GM21717 (cell line): ENCODE results near the gene AARSD1.
A peak's percentile ranks its signal among the peaks of the same experiment; 100 is the strongest.
"Not testable (repeated sequence)": the region's sequence is repeated elsewhere in the genome, so short reads cannot be mapped to it uniquely, and the experiment has no call there.

ENCODE experiments used
- ATAC-seq: cut with Tn5 transposase; IDR thresholded peaks from one replicate; pipeline ENCODE4 v1.9.1; 2021; ENCODE audit warnings: mild to moderate bottlenecking, moderate library complexity; ENCODE audit not compliant: unreplicated experiment

AARSD1 gene, protein sequence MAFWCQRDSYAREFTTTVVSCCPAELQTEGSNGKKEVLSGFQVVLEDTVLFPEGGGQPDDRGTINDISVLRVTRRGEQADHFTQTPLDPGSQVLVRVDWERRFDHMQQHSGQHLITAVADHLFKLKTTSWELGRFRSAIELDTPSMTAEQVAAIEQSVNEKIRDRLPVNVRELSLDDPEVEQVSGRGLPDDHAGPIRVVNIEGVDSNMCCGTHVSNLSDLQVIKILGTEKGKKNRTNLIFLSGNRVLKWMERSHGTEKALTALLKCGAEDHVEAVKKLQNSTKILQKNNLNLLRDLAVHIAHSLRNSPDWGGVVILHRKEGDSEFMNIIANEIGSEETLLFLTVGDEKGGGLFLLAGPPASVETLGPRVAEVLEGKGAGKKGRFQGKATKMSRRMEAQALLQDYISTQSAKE

DNA sequence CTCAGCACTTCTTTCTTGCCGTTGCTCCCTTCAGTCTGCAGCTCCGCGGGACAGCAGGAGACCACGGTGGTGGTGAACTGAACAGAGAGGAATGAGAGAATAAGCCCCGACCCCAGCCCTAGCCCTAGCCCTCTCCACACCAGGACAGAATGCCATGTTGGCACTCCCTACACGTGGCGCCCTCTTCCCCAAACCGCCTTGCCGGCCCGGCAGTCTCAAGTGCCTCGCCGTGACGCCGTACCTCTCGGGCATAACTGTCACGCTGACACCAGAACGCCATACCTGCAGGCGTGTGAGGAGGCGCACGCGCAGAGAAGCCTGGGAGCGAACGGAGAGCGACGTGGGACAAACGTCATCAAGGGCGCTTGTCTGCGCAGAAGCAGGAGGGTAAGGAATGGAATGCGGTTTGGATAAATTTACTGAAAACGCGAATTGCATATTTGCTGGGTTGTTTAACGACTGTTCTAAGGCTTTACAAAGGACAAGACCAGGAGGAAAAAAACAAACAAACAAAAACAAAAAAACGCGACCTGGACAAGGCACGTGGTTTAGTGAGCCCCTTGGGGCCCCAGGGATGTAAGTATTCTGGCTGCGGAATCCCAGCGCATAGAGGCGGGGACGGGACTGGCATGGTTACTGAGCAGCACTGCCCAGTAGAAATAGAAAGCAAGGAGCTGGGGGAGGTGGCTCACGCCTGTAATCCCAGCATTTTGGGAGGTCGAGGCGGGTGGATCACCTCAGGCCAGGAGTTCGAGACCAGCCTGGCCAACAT lies at the start of gene AARSD1:
Gene AARSD1 (minus strand): TSS at position 294 of the 772 bp plus-strand sequence. CDS start 14 bp downstream, at position 280.
- ATAC-seq: peak; percentile 87

DNA sequence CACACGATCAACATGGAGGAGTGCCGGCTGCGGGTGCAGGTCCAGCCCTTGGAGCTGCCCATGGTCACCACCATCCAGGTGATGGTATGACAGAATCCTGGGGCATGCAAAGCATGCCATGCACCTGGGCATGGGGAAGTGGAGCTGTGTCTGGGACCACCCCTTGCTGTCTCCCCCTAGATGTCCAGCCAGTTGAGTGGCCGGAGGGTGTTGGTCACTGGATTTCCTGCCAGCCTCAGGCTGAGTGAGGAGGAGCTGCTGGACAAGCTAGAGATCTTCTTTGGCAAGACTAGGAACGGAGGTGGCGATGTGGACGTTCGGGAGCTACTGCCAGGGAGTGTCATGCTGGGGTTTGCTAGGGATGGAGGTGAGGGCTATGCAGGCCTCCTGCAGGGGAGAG lies 49.0 kb upstream of the AARSD1 start:
- no peak for ATAC-seq

DNA sequence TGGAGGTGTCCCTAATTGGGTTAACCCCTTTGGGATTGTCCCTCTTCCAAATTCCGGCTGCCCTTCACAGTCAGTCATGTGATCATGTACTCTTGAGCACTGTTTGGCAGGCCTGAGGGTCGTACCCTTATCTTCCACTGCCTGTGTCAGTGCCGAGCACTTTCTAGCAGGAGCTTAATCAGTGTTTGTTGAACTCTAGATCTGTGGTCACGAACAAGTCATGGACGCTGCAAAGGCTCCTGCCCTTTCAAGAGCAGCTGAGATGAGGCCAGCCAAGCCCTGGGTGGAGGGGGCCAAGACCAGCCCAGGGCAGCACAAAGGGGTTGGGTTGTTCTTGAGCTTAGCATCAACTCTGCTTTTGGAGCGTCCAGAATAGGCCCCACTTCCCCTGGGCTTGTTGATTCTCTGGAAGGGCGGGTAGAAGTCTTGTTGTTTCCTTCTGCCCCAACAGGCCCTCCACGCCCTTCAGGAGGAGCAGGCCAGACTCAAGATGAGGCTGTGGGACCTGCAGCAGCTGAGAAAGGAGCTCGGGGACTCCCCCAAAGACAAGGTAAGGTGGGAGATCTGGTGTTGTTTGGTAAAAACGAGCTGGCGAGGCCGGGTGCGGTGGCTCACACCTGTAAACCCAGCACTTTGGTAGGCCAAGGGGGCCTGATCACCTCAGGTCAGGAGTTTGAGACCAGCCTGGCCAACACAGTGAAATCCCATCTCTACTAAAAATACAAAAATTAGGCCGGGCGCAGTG lies 47.6 kb upstream of the AARSD1 start:
- ATAC-seq: no peak

DNA sequence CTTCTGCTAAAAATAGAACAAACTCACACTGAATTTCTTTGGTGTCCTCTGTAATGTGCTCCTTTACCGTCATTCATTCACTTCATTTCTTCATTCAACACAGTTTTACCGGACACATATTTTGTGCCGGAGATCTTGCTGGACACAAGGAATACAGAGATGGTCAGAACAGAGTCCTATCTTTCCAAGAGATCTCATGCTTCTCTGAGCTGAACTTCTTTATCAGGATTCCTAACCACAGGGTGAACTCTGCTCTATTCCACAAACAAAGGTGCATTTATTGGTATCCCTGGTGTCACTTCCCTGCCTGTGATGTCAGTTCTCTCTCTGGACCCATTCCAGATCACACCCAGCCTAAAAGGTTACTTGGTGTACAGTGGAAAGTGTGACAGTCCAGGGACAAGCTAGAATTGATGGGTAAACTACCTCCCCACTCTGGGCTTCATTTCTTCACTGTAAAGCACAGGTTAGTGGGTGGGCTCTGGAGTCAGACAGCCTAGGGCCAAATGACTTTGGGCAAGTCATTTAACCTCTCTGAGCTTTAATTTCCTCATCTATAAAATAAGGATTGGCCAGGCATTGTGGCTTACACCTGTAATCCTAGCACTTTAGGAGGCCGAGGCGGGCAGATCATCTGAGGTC lies 46.5 kb upstream of the AARSD1 start:
- no peak for ATAC-seq

DNA sequence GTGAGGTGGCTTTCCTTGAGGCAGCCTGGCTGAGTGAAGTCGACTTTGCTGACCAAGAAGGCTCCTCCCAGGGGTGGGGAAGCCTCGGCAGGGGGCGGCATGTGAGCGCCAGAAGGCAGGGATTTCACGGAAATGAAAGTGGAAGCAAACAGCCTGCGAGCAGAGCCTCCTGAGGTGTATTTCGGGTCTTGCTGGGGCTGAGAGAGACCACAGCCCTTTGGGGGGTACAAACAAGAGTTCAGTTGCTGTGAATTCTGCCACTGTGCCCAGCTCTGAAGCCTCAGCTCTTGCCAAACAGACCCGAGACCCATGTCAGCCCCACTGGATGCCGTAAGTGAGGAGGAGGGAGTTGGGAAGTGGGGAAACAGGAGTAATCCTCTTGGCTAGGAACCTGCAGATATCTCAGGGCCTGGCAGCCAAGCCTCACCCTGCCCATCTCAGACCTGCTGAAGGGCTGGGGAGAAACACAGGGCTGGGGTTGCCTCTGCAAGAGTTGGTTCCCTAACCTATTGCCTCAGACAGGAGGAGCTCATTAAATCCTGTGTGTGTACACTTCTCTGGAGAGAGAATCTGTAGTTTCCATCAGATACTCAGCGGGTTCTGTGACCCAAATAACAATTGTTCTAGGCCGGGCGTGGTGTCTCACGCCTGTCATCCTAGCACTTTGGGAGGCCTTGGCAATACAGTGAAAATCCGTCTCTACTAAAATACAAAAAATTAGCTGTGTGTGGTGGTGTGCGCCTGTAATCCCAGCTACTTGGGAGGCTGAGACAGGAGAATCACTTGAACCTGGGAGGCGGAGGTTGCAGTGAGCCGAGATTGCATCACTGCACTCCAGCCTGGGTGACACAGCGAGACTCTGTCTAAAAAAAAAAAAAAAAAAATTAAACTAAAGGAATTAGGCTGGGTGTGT lies 42.6 kb upstream of the AARSD1 start, which contains the start of gene IFI35:
Gene IFI35 (plus strand): TSS at position 146 of the 913 bp plus-strand sequence. CDS start 164 bp downstream, at position 310.
- ATAC-seq: peak; percentile 73

DNA sequence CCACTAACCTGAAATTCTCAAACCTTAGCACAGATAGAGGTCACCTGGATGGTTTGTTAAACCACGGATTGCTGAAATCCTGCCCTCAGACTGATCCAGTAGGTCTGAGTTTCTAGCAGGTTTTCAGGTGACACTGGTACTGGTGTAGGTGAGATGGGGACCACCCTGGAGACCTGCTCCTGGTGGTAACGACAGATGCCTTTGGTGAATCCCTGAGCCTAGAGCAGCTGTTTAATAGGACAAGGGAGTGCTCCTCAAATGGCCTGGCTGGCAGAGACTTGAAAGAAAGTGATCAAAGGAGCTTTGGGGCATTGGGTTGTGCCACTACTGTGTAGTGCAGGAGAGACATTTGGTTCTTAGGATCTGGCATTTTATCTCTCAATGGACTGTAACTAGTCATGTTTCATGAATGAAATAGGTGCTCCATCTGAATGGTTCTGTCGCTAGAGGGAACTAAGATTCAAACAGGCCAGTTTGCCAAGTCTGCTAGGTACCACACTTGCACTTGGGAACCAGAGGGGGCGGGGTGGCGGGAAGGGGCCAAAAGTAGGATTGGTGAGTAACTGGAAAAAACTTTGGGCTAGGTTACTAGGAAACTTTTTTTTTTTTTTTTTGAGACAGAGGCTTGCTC lies 39.4 kb upstream of the AARSD1 start:
- ATAC-seq: no peak

DNA sequence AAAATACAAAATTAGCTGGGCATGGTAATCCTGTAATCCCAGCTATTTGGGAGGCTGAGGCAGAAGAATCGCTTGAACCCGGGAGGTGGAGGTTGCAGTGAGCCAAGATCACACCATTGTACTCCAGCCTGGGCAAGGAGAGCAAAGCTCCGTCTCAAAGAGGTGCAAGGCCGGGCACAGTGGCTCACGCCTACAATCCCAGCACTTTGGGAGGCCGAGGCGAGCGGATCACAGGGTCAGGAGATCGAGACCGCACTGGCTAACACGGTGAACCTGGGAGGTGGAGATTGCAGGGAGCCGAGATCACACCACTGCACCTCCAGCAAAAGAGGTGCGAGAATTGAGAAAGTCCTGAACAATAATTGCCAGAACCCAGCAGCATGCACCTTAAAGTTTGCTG lies 36.6 kb upstream of the AARSD1 start:
- ATAC-seq: not testable (repeated sequence)

DNA sequence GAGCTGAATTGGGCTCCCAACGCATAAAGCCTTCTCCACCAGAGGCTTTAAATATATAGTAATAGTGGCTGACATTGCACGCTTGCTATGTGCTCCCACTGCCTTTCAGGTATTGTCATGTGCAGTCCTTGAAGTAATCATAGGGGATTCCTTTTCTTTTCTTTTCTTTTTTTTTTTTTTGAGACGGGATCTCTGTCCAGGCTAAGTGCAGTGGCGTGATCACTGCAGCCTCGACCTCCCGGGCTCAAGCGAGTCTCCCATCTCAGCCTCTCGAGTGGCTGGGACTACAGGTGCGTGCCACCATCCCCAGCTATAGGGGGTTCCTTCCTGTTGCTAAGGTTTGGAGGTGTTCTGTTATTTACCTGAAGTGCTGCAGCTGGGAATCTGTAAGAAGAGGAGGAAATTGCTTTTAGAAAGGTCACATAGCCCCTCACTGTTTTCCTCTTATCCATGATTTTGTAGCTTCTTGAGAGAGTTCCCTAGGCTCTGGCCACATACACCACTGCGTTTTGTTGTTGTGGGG lies 34.8 kb upstream of the AARSD1 start:
- ATAC-seq: no peak

DNA sequence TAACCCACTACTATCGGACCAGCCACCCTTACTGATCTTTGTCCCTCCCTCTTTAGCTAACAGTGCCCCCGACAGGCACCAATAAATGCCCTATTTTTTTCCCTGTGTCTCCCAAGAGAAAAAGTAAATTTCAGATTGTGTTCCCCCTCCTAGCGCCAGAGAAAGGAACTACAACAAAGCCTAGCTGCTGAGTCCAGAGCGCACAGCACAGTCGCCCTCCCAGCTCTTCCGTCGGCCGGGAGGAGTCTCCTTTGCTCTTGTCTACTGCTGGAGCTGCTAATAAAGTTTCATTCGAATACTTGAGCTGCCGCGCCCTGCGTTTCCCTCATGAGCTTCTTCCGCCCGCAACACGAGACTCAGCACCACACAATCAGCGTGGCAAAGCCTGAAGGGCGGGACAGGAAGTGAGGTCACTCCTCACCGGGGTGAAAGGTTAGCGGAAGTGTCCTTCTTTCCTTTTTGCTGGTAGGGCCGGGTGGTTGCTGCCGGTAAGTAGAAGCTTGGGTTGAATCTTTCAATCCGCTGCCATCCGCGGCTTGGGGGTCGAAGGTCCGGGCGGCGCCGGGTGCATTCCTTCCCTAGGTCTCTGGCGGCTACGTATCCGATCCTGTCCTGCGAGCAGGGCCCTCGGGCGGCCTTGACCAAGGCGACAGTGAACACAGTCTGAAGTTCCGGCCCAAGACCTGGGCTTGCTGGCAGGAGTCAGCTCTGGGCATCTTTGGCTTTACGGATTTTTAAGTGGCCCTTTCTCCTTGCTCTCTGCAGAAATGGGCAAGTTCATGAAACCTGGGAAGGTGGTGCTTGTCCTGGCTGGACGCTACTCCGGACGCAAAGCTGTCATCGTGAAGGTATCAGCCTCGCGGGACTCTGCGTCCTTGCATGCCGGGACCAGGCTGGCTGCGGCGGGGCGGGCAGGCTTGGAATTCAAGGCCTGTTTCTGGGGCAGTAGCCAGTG lies 34.0 kb upstream of the AARSD1 start, which contains the start of gene RPL27:
Gene RPL27 (plus strand): TSS at position 436 of the 955 bp plus-strand sequence. CDS start 332 bp downstream, at position 768.
- ATAC-seq: peak; percentile 78

DNA sequence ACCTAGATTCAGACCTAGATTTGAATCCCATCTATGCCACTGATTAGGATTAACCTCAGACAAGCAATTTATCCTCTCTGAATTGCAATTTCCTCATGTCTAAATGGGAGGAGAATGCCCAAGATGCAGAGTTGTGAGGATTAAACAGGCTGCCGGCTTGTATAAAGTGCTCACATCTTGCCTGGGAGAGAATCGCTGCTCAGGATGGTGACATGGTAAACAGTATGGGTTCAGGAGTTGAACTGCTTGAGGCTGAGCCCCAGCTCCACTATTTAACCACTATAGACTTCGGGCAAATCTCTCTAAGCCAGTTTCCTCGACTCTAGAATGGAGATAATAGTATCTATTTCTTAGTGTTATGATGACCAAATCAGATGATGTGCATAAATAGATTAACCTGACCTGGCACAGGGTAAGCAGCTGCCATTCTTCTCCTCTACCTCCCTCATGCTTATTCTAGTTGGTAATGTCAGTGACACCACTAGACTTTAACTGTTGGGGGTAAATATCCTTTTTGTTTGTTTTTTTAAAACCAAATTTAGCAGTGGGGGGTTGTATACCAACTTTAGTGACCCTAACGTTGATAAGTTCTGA lies 33.2 kb upstream of the AARSD1 start:
- ATAC-seq: peak; percentile 5

DNA sequence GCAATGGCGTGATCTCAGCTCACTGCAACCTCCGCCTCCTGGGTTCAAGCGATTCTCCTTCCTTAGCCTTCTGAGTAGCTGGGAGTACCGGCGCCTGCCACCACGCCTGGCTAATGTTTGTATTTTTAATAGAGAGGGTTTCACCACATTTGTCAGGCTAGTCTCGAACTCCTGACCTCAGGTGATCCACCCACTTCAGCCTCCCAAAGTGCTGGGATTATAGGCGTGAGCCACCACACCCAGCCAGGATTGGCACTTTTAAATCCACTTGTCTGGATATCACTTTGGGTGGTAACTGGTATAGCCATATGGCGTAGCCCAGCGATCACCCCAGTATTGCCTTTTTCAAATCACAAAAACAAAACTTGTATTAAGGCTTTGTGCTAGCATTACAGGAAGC lies 29.7 kb upstream of the AARSD1 start:
- not testable (repeated sequence) for ATAC-seq

DNA sequence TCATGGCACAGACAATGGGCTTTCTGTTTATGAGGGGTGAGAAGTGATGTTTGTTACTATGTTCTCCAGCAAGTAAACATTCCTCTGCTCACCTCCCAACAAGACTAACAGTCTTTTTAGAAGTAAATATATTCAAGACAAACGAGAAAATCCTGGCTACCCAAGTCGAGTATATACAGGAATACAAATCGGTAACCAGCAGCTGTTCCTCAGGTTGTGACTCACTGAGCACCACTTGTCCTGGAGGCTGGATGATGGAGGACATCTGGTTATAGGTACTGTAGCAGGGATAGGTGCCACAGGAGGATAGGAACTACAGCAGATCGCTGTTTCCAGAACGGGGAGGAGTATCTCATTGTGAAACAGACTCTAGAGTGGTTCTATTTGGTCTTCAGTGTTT lies 28.6 kb upstream of the AARSD1 start:
- no peak for ATAC-seq

DNA sequence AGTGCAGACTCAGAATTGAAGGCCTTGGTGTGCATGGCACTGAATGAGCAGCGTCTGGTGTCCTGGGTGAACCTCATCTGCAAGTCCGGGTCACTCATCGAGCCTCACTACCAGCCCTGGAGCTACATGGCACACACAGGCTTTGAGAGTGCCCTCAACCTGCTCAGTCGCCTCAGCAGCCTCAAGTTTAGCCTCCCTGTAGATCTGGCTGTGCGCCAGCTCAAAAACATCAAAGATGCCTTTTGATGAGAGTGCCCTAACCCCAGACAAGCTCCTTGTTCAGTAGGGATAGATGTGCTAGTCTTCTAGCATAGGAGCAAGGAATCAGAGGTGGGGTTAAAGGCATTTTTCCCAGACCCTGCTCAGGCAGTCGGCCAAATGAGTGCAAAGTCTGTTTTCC lies 27.2 kb upstream of the AARSD1 start:
- no peak for ATAC-seq

DNA sequence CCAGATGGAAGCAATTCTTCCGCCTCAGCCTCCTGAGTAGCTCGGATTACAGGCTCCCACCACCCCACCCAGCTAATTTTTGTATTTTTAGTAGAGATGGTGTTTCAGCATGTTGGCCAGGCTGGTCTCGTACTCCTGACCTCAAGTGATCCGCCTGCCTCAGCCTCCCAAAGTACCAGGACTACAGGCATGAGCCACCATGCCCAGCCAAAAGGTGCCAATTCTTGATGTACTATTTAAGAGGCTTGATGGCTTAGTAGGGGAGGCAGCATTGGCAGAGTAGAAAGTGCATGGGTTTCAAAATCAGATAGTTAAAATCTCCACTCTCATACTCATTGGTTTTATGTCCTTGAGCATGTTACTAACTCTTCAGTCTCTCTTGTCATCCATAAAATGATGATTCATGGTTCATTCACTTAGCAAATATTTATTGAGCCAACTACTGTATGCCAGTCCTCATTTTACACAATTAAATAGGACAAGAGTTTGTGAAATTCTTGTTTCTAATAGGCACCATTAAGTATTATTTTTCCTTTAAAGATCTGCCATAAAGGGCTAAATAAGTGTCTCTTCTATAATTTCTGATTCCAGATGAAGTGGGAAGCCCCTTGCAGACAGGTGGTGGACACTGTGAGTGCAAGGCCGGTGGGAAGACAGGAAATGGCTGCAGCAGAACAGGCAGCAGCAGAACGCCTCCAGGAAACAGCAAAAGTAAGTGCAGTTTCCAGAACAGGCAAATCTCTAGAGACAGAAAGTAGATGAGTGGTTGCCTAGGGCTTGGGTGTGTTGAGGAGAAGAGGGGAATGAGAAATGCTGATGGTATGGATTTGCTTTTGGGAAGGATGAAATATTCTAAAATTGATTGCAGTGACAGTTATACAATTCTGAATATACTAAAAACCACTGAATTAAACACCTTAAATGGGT lies 25.7 kb upstream of the AARSD1 start:
- ATAC-seq: no peak

DNA sequence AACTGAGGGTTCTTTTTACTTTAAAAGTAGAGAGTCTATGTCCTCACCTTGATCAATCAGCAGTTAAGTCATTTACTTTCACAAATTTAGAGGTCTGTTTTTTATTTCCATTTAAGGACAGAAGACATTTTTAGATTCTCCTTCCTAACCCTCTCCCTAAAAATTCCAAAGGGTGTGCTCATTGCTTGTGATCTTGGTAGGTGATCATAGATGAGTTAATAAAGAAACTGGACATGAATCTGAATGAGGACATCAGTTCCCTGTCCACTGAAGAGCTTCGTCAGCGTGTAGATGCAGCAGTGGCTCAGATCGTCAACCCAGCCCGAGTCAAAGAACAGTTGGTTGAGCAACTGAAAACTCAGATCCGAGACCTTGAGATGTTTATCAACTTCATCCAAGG lies 24.9 kb upstream of the AARSD1 start:
- ATAC-seq: no peak

DNA sequence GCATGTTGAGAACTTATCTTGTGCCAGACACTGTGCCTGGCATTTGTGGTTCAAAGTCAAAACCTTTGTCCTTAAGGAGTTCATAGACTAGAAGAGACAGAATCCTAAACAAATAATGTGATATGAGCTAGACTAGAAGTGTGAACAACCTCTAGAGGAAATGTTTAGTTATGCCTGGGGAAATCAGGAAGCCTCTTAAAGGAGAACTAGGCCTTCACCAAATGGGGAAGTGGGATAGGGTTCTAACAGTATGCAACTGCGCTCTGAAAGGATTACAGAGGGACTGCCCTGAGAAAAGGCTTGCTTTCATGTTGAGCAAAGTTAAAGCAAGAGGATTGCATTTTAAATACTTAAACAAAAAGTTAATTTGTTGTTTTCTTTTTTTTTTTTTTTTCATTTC lies 21.0 kb upstream of the AARSD1 start:
- ATAC-seq: no peak
